Astrocyte of the cerebellum (primary cell): ENCODE measurements around the gene SDF4.

Experiments used
- DNase-seq: peaks from one replicate; pipeline ENCODE4 v3.0.0-alpha.2; 2011; ENCODE audit warnings: low read depth
- H3K4me3 ChIP-seq: 2 replicates; pipeline ENCODE4 v1.5.1; 2011; ENCODE audit warnings: mild to moderate bottlenecking, low read depth, low read length, moderate library complexity
- CTCF ChIP-seq: IDR thresholded peaks from 2 replicates; pipeline ENCODE4 v1.5.1; 2012; ENCODE audit warnings: low read length, low read depth, moderate library complexity, mild to moderate bottlenecking; ENCODE audit errors: missing control alignments
- in situ Hi-C: cut with HindIII; loops from 2 replicates; pipeline ENCODE4 v1.10.0; 2017; ENCODE audit warnings: low sequenced_read_pairs

Gene SDF4

DNA sequence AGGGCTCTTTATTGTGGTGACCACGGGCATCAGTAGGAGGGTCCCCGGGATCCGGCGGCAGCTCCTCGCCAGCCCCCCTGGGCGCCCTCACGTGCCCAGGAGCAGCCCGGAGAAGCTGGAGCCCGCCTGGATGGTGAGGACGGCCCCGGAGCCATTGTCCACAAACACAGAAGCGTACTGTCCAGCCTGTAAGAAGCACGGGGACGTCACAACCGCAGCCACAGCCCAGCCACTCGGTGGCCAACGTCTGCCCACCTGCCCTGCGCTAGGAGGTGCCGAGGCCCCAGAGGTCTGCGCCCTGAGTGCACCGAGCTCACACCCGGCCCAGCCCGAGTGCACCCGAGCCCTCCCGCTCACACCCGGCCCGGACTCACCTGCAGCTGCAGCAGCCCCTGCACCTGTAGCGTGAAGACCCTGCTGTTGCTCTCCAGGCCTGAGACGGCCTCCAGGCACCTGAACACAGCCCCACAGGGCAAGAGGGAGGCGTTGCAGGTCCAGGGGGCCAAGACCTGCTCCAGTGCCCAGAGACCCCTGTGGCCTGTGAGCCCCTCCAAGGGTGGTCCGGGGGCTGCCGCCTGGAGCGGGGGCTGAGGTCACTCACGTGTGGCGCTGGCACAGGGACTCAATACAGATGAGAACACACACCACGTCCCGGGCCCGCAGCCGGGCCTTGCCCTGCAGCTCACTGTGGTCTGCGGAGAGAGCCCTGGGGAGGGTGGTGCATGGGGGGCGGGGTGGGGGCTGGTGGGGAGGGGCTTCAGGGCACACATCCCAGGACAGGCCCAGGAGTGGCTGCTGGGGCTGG lies 10.9 kb upstream of the SDF4 start:
- TF ChIP-seq CTCF, result no peak
- no peak overlapping the region for H3K4me3 ChIP-seq
- in situ Hi-C loops, result no loop called here
- DNase-seq, result no peak

DNA sequence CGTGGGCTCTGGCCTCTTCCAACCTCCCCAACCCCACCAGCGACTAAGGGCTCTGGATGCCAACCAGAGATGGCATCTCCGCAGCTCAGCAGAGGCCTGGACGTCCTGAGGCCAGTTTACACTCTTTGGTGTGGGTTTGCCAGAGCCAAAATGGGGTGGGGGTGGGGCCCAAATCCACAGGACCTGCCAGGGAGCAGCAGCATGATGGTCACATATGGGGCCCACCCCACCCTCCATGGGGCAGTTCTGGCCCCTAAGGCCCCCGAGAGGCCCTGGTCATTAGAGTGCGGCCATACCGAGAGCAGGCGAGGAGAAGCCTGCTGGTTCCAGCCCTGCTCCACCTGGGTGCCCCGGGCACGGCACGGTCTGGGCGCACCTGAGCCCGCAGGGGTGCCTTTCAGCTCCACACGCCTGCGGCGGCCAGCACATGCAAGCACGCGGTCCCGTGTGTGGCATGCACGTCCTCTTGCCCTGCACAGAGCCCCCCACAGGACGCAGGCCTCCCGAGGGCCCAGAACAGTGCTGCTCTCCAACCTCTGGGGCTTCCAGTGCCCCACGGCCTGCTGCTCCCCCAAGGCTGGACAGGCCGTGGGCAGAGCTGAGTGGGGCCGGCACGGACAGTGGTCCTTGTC lies 9.9 kb upstream of the SDF4 start:
- no peak for DNase-seq
- no peak overlapping the region for H3K4me3 ChIP-seq
- no peak for TF ChIP-seq CTCF
- in situ Hi-C loops, result no loop called here

GRCh38 chr1:1240822-1241587 lies 9.2 kb upstream of the SDF4 start:
- no peak for DNase-seq
- H3K4me3 ChIP-seq, result no peak overlapping the region
- in situ Hi-C loops, result no loop called here
- TF ChIP-seq CTCF, result no peak

DNA sequence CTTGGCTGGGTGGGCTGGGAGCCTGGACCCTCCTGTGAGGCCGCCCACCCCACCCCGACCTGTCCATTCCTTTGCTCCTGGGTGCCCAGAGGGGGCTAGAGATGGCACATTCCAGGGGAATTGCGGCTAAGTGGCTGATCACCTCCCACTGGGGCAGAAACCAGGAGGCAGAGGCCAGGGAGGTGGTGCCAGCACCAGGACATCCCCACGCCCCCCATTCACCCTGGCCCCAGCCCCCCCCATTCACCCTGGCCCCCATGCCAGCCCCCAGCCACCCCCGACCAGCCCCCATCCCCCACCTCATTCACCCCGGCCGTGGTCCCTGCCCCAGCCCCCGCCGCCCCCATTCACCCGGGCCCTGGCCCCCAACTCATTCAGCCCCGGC lies 8.5 kb upstream of the SDF4 start:
- DNase-seq, result no peak
- H3K4me3 ChIP-seq, result no peak overlapping the region
- TF ChIP-seq CTCF, result no peak
- in situ Hi-C loops, result no loop called here

DNA sequence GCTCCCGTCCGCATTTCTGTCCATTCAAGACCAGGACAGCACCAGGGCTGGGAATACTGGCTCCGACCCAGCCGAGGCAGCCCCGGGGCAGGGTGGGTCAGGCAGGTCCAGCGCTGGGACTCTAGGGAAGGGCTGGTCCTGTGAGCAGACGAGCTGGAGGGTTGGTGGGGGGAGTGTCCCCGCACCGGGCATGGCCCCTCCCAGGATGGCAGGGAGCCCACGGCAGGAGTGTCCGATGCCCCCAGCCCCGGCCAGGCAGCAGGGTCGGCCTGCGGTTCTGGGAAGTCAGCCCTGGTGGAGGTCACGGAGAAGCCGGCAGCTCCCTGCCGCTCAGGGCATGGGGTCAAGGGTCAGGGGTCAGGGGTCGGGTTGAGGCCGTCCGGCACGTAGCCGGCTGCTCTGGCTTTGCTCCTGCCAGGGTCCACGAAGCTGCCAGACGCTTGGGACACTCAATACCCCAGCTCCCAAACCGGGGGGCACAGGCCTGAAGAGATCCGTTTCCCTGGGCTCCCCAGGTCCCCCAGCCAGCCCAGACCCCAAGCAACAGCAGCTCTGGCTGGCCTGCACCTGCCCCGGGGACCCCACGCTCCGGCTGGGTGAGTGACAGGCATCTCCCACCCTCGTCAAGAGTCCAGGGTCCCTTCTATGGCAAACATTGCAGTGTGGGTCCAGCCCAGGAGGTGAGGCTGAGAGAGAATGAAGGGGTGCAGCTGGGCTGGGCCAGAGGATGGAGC lies 8.0 kb upstream of the SDF4 start:
- in situ Hi-C loops, result no loop called here
- no peak overlapping the region for H3K4me3 ChIP-seq
- no peak for TF ChIP-seq CTCF
- DNase-seq, result no peak

DNA sequence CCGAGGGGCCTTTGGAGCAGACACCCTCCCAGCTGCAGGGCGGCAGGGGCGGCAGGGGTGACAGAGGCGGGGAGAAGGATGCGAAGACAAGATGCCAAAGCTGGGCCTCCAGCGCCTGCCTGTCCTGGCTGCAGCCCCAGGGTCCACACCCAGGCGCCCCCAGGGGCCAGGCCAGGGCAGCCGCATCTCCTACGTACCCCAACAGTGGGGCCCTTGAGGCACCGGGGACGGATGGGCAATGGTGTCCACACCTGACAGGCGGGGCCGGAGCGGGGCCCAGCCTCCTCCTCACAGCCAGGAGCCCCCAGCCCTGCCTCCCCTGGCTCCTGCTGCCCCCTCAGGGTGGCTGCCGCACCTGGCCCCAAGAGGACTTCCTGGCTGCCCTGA lies 7.4 kb upstream of the SDF4 start:
- no peak for DNase-seq
- in situ Hi-C loops, result no loop called here
- no peak overlapping the region for H3K4me3 ChIP-seq
- TF ChIP-seq CTCF, result no peak
